Activated CD8-positive, alpha-beta T cell treated with anti-CD3 and anti-CD28 coated beads for 36 hours (primary cell): ENCODE results near the gene INHBE. TPM values are rescaled to one million over a fixed set of nuclear protein-coding genes. Genes with fewer than 3 reads are reported as not detected.
"Not testable (repeated sequence)": the region's sequence is repeated elsewhere in the genome, so short reads cannot be mapped to it uniquely, and the experiment has no call there.

ENCODE experiments used
- ATAC-seq: fragments of 200-7000 bp; cut with Tn5 transposase; one replicate; pipeline ENCODE4 v1.10.0; 2021; ENCODE audit warnings: mild to moderate bottlenecking, moderate library complexity
- CTCF ChIA-PET: fragments of 350-600 bp; sonication (Branson Sonifier 250); formaldehyde crosslinking; loops from one replicate; lab custom pipeline; 2021; ENCODE audit warnings: antibody characterized with exemption; lab: Charles Lee
- POLR2A ChIA-PET: fragments of 350-600 bp; sonication (Branson Sonifier 250); formaldehyde crosslinking; loops from one replicate; lab custom pipeline; 2021; ENCODE audit warnings: antibody characterized with exemption; lab: Charles Lee
- DNase-seq: peaks from one replicate; pipeline ENCODE4 v3.0.0-alpha.2; 2020
- H3K27ac Mint-ChIP-seq: one replicate; pipeline ENCODE4 v1.8.0; 2021; ENCODE audit warnings: mild to moderate bottlenecking, mixed read lengths
- H3K27me3 Mint-ChIP-seq: one replicate; pipeline ENCODE4 v1.8.0; 2021; ENCODE audit warnings: mixed read lengths
- H3K36me3 Mint-ChIP-seq: one replicate; pipeline ENCODE4 v1.8.0; 2021; ENCODE audit warnings: low read depth, mixed read lengths
- H3K4me1 Mint-ChIP-seq: one replicate; pipeline ENCODE4 v1.8.0; 2021; ENCODE audit warnings: low read depth, mixed read lengths
- H3K4me3 Mint-ChIP-seq: one replicate; pipeline ENCODE4 v1.8.0; 2021; ENCODE audit warnings: mild to moderate bottlenecking, moderate library complexity, mixed read lengths
- H3K9me3 Mint-ChIP-seq: one replicate; pipeline ENCODE4 v1.8.0; 2021; ENCODE audit warnings: mixed read lengths
- intact Hi-C: fragments of 100-400 bp; cut with micrococcal nuclease; formaldehyde crosslinking; loops from one replicate; pipeline ENCODE4 v1.10.0; 2022
- total RNA-seq, 2 experiments: library from RNA; stranded (reverse); gene quantifications; one replicate each; pipeline ENCODE4 v1.2.3, GENCODE V29; 2021
- TF ChIP-seq, protein P1 (sequence below): fragments of 200-600 bp; IDR thresholded peaks from one replicate; pipeline ENCODE4 v1.8.0; 2022; ENCODE audit warnings: antibody characterized with exemption, mild to moderate bottlenecking

INHBE gene
- total RNA-seq, 2 experiments from 2014 or later, result 1.7 to 2.3 TPM

DNA sequence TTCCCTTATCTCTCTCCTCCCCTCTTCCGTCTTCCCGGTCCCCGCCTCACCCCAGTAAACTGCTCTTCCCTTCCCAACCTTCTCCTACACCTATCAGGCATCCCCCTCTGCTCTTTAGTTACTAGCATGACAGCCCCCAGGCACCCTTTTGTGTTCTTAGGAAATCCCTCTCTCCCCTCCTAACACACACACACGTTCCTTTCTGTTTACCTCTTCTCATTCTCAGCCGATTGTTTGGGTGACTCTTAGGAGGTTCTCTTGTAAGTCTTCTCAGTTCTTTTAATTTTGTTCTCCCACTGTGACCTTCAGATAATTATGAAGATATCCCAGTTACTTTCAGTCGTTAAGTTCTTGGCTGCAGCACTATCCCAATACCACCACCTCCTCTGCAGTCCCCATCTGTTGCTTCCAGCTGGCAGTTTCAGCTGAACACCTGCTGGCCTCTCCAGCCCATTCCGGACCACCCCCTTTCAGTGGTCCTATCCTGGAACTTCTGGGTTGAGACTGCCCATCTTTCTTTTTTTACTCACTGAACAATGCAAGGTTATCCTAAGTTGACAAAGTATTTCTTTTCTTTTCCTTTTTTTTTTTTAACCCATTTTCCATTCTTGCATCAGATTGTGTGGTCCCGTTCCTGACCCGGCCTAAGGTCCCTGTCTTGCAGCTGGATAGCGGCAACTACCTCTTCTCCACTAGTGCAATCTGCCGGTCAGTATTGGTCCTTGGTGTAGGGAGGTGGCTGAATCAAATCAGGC, 33.5 kb downstream of the INHBE start:
- Mint-ChIP-seq H3K27ac (peak overlapping the region; percentile 95), H3K27me3 (no peaks in the 10 kb centered on the region), H3K4me3 (peak overlapping the region; percentile 97), H3K4me1 (peaks cover 27% of the 10 kb centered on the region), H3K9me3 (no peaks in the 10 kb centered on the region), H3K36me3 (peaks cover 51% of the 10 kb centered on the region)
- no peak for DNase-seq
- CTCF ChIA-PET, result interaction anchor here (0.9 to 1.3 kb wide), 2 partner anchors 30 to 32 kb away, joined by 3 to 4 read pairs; partner anchors contain the start of gene DDIT3
- no peak for ATAC-seq
- TF ChIP-seq, protein P1, sequence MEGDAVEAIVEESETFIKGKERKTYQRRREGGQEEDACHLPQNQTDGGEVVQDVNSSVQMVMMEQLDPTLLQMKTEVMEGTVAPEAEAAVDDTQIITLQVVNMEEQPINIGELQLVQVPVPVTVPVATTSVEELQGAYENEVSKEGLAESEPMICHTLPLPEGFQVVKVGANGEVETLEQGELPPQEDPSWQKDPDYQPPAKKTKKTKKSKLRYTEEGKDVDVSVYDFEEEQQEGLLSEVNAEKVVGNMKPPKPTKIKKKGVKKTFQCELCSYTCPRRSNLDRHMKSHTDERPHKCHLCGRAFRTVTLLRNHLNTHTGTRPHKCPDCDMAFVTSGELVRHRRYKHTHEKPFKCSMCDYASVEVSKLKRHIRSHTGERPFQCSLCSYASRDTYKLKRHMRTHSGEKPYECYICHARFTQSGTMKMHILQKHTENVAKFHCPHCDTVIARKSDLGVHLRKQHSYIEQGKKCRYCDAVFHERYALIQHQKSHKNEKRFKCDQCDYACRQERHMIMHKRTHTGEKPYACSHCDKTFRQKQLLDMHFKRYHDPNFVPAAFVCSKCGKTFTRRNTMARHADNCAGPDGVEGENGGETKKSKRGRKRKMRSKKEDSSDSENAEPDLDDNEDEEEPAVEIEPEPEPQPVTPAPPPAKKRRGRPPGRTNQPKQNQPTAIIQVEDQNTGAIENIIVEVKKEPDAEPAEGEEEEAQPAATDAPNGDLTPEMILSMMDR, result no peak
- intact Hi-C loops, result no loop called here
- POLR2A ChIA-PET, result interaction anchor here (1.1 to 6.4 kb wide), 8 partner anchors 8 to 30 kb away, joined by 4 to 50 read pairs (median 8); partner anchors contain the start of genes ARHGAP9 and DDIT3

DNA sequence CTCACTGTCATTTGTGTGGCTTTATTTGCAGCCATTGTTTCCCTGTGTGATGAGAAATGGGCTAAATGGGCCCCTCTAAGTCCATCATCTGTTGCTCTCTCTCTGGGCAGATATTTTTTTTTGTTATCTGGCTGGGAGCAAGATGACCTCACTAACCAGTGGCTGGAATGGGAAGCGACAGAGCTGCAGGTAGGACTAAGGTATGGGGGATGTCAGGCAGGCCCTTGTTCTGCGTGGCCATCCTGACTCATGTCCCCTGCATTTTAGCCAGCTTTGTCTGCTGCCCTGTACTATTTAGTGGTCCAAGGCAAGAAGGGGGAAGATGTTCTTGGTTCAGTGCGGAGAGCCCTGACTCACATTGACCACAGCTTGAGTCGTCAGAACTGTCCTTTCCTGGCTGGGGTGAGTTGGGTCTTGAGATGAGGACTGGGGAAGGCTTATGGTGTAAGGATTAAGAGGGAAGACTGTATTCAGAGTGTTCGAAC, 34.1 kb downstream of the INHBE start:
- Mint-ChIP-seq H3K4me1 (peaks cover 27% of the 10 kb centered on the region), H3K4me3 (peak overlapping the region; percentile 97), H3K36me3 (peaks cover 52% of the 10 kb centered on the region), H3K27me3 (no peaks in the 10 kb centered on the region), H3K27ac (peak overlapping the region; percentile 95), H3K9me3 (no peaks in the 10 kb centered on the region)
- TF ChIP-seq, protein P1, result no peak
- no peak for ATAC-seq
- intact Hi-C loops, result no loop called here
- DNase-seq, result no peak
- CTCF ChIA-PET, result interaction anchor here (0.9 to 1.3 kb wide), 2 partner anchors 30 to 31 kb away, joined by 3 to 4 read pairs; partner anchors contain the start of gene DDIT3
- POLR2A ChIA-PET, result interaction anchor here (1.1 to 6.4 kb wide), 10 partner anchors 8 to 29 kb away, joined by 3 to 50 read pairs (median 5); partner anchors contain the start of genes ARHGAP9 and DDIT3

DNA sequence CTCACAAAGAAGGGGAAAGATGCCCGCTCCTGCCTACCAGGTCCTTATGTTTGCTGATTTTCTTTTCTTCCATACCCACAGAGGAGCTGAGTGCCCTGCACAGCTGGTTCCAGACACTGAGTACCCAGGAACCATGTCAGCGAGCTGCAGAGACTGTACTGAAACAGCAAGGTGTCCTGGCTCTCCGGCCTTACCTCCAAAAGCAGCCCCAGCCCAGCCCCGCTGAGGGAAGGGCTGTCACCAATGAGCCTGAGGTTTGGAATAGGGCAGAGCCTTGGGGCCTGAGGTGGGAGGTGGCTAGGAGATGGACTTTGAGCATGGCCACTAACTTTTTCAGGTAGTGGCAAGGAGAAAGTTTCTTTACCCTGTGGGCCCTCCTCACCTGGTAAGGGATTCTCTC, 35.0 kb downstream of the INHBE start:
- TF ChIP-seq, protein P1, result no peak
- Mint-ChIP-seq H3K27ac (peak overlapping the region; percentile 34), H3K36me3 (peaks cover 56% of the 10 kb centered on the region), H3K4me3 (peak overlapping the region; percentile 97), H3K4me1 (peaks cover 27% of the 10 kb centered on the region), H3K27me3 (no peaks in the 10 kb centered on the region), H3K9me3 (no peaks in the 10 kb centered on the region)
- ChIA-PET CTCF (no interaction called here), POLR2A (interaction anchor here (1.1 to 6.4 kb wide), 9 partner anchors 9 to 28 kb away, joined by 3 to 50 read pairs (median 5); partner anchors contain the start of genes ARHGAP9 and DDIT3)
- ATAC-seq (no peak), DNase-seq (no peak)
- intact Hi-C loops, result no loop called here

DNA sequence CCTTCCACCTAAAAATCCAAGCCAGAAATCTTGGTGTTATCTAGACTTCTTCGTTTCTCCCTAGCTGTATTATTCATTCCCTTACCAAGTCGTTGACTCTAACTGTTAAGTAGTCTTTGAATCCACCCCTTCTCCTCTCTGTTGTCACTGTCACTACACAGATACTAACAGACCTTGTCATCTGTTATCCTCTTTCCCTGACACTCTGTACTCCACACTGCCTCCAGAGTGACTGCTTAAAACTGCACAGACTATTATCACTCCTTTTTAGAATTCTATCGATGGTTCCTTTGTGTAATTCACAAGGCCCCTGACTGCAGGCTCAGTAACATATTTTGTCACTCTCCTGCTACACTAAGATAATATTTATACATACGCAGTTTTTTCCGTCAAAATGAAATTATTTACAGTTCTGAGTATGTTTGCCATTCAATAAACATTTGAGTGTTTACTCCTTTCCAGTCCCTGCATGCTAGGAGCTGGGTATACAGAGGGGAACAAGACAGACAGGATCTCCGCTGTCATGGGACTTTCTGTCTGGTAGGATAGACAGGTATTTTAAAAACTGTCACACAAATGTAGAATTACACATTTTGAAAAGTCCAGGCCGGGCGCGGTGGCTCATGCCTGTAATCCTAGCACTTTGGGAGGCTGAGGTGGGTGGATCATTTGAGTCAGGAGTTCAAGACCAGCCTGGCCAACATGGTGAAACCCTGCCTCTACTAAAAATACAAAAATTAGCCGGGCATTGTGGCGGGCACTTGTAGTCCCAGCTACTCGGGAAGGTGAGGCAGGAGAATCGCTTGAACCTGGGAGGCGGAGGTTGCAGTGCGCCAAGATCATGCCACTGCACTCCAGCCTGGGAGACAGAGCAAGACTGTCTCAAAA, 36.5 kb downstream of the INHBE start:
- no peaks in the 10 kb centered on the region for H3K9me3 Mint-ChIP-seq
- H3K4me3 Mint-ChIP-seq, result no peak overlapping the region
- peaks cover 66% of the 10 kb centered on the region for H3K36me3 Mint-ChIP-seq
- H3K27ac Mint-ChIP-seq, result peak overlapping the region; percentile 66
- ATAC-seq, result no peak
- intact Hi-C loops, result no loop called here
- peaks cover 27% of the 10 kb centered on the region for H3K4me1 Mint-ChIP-seq
- no peaks in the 10 kb centered on the region for H3K27me3 Mint-ChIP-seq
- no peak for DNase-seq
- TF ChIP-seq, protein P1, result peak; percentile 28
- ChIA-PET POLR2A (interaction anchor here (0.5 to 6.4 kb wide), 6 partner anchors 8 to 278 kb away, joined by 3 to 50 read pairs (median 6); partner anchors contain the start of gene DDIT3), CTCF (interaction anchor here (0.8 to 2.0 kb wide), 3 partner anchors 11 to 32 kb away, joined by 3 to 5 read pairs (median 4); partner anchors contain the start of gene GLI1)

DNA sequence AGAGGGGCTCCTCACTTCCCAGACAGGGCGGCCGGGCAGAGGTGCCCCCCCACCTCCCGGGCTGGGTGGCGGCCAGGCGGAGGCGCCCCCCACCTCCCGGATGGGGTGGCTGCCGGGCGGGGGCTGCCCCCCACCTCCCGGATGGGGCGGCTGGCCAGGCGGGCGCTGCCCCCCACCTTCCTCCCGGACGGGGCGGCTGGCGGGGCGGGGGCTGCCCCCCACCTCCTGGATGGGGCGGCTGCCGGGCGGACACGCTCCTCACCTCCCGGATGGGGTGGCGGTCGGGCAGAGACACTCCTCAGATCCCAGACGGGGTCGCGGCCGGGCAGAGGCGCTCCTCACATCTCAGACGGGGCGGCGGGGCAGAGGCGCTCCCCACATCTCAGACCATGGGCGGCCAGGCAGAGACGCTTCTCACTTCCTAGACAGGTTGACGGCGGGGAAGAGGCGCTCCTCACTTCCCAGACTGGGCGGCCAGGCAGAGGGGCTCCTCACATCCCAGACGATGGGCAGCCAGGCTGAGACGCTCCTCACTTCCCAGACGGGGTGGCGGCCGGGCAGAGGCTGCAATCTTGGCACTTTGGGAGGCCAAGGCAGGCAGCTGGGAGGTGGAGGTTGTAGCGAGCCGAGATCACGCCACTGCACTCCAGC, 40.1 kb downstream of the INHBE start:
- H3K27ac Mint-ChIP-seq, intact Hi-C loops: not testable (repeated sequence)

More for the DNA sequence above, 40.1 kb downstream of the INHBE start:
- H3K4me3 Mint-ChIP-seq, DNase-seq, H3K9me3 Mint-ChIP-seq, ATAC-seq, H3K27me3 Mint-ChIP-seq, POLR2A ChIA-PET: not testable (repeated sequence)
- CTCF ChIA-PET, result interaction anchor here (0.6 kb wide), 1 partner anchor 96 kb away, joined by 3 read pairs; no protein-coding TSS in a partner anchor
- peaks cover 74% of the 10 kb centered on the region for H3K36me3 Mint-ChIP-seq
- peaks cover 17% of the 10 kb centered on the region for H3K4me1 Mint-ChIP-seq
